Hepatocyte (in vitro differentiated cells): ENCODE measurements around the gene SH3RF3. TPM values are rescaled to one million over a fixed set of nuclear protein-coding genes. Genes with fewer than 3 reads are reported as not detected.

Source experiments
- DNase-seq: peaks from one replicate; pipeline ENCODE4 v3.0.0-alpha.2; 2016; ENCODE audit warnings: low spot score
- H2AFZ ChIP-seq: fragments of 200-600 bp; sonication (generic); 2 replicates; pipeline ENCODE4 v1.6.0; 2016; ENCODE audit warnings: antibody characterized with exemption, mild to moderate bottlenecking
- H3K27ac ChIP-seq: fragments of 200-600 bp; sonication (generic); 2 replicates; pipeline ENCODE4 v1.5.1; 2016; ENCODE audit warnings: mild to moderate bottlenecking
- H3K27me3 ChIP-seq: fragments of 200-600 bp; sonication (generic); 2 replicates; pipeline ENCODE4 v1.6.1; 2016
- H3K36me3 ChIP-seq: fragments of 200-600 bp; sonication (generic); replicated peaks from 2 replicates; pipeline ENCODE4 v1.5.1; 2016; ENCODE audit warnings: low read depth; ENCODE audit not compliant: insufficient read depth
- H3K4me1 ChIP-seq: fragments of 200-600 bp; sonication (generic); 2 replicates; pipeline ENCODE4 v1.5.1; 2016; ENCODE audit warnings: mild to moderate bottlenecking, moderate library complexity; ENCODE audit not compliant: insufficient read depth
- H3K4me2 ChIP-seq: fragments of 200-600 bp; sonication (generic); 2 replicates; pipeline ENCODE4 v1.6.0; 2016
- H3K4me3 ChIP-seq: fragments of 200-600 bp; sonication (generic); 2 replicates; pipeline ENCODE4 v1.5.1; 2016; ENCODE audit warnings: mild to moderate bottlenecking
- H3K79me2 ChIP-seq: fragments of 200-600 bp; sonication (generic); 2 replicates; pipeline ENCODE4 v1.6.0; 2017; ENCODE audit warnings: mild to moderate bottlenecking
- H3K9me2 ChIP-seq: fragments of 200-600 bp; sonication (generic); replicated peaks from 2 replicates; pipeline ENCODE4 v1.6.0; 2017; ENCODE audit warnings: mild to moderate bottlenecking; ENCODE audit not compliant: insufficient read depth
- H3K9me3 ChIP-seq: fragments of 200-600 bp; sonication (generic); 2 replicates; pipeline ENCODE4 v1.5.1; 2016; ENCODE audit warnings: low read depth, mild to moderate bottlenecking
- H4K20me1 ChIP-seq: fragments of 200-600 bp; sonication (generic); 2 replicates; pipeline ENCODE4 v1.6.0; 2016; ENCODE audit warnings: mild to moderate bottlenecking; ENCODE audit not compliant: insufficient read depth, poor library complexity, severe bottlenecking
- CTCF ChIP-seq: fragments of 200-600 bp; sonication (generic); IDR thresholded peaks from 2 replicates; pipeline ENCODE4 v1.5.1; 2016; ENCODE audit warnings: antibody characterized with exemption, mild to moderate bottlenecking; ENCODE audit not compliant: poor library complexity
- EZH2 ChIP-seq: fragments of 200-600 bp; sonication (generic); IDR thresholded peaks from 2 replicates; pipeline ENCODE4 v1.6.1; 2016; ENCODE audit warnings: antibody characterized with exemption, mild to moderate bottlenecking, borderline replicate concordance
- EZH2phosphoT487 ChIP-seq: fragments of 200-600 bp; sonication (generic); IDR thresholded peaks from one replicate; pipeline ENCODE4 v1.6.1; 2018; ENCODE audit warnings: antibody characterized with exemption, mild to moderate bottlenecking, low read depth, moderate library complexity; ENCODE audit not compliant: unreplicated experiment, severe bottlenecking
- WGBS: methylation state at CpG from one replicate; pipeline ENCODE4 v1.1.6; 2016; ENCODE audit warnings: low lambda C conversion rate; ENCODE audit errors: missing lambda C conversion rate; 5-methylcytosine and 5-hydroxymethylcytosine counted together
- polyA plus RNA-seq: library from polyadenylated mRNA; unstranded; fragments of >200 nt; fragmentation: Nextera tagmentation; extraction: Ambion mirVana; gene quantifications from 2 replicates; pipeline ENCODE4 v1.2.1, GENCODE V29; 2016
- total RNA-seq: library from RNA; depleted of rRNA; stranded (reverse); fragments of >200 nt; gene quantifications from 2 replicates; pipeline ENCODE4 v1.2.3, GENCODE V29; 2014

SH3RF3 gene
- total and polyA plus RNA-seq, 2 experiments from 2014 or later, result 1.9 to 2.1 TPM

DNA sequence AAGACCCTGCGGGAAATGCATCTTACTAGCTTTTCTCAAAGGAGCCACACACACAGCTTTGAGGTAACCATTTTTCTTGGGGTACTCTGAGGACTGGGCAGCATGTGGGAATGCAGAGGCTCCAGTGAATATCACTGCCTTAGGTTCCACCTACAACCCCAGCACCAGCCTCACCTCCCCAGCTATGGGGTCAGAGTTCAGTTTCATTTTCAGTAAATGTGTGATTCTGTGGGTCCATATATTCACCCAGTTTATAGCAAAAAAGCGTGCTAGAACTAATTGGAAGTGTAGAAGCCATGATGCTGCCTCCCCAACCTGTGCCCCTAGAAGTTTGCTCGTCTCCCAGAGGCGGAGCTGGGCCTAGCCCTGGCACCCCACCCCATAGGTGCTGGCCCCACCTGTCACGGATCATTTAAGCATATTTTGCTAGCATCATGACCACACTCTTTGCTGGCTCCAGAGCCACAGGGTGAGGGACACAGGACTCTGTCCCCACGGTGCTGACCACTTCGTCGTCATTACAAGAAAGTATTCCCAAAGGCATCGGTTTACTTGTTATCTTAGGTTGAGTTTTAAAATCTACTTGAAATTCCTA, 57.7 kb downstream of the SH3RF3 start:
- no peaks in the 10 kb centered on the region for H4K20me1 ChIP-seq
- H3K9me3 ChIP-seq, result no peaks in the 10 kb centered on the region
- no peaks in the 10 kb centered on the region for H3K27me3 ChIP-seq
- H3K36me3 ChIP-seq, result no peaks in the 10 kb centered on the region
- H3K4me1 ChIP-seq, result peaks cover 7% of the 10 kb centered on the region
- no peak for DNase-seq
- TF ChIP-seq EZH2phosphoT487 (no peak), CTCF (no peak), EZH2 (no peak)
- no peak overlapping the region for H3K27ac ChIP-seq
- H3K4me2 ChIP-seq, result no peak overlapping the region
- H3K4me3 ChIP-seq, result no peak overlapping the region
- WGBS, result 90% methylated on average over 9 of the region's 9 CpGs
- H3K79me2 ChIP-seq, result no peaks in the 10 kb centered on the region
- no peaks in the 10 kb centered on the region for H3K9me2 ChIP-seq
- no peak overlapping the region for H2AFZ ChIP-seq

- no peak overlapping the region for H3K27ac ChIP-seq
- H3K4me1 ChIP-seq, result peaks cover 7% of the 10 kb centered on the region
- no peaks in the 10 kb centered on the region for H3K9me2 ChIP-seq
- H3K79me2 ChIP-seq, result no peaks in the 10 kb centered on the region
- 80% methylated on average over 19 of the region's 19 CpGs for WGBS
- no peaks in the 10 kb centered on the region for H3K36me3 ChIP-seq
- H3K4me3 ChIP-seq, result no peak overlapping the region
- H3K9me3 ChIP-seq, result no peaks in the 10 kb centered on the region
- no peak overlapping the region for H2AFZ ChIP-seq
- no peak overlapping the region for H3K4me2 ChIP-seq
- TF ChIP-seq CTCF, result no peak
- no peak for TF ChIP-seq EZH2
- TF ChIP-seq EZH2phosphoT487, result no peak
- DNase-seq, result no peak
- no peaks in the 10 kb centered on the region for H3K27me3 ChIP-seq
- H4K20me1 ChIP-seq, result no peaks in the 10 kb centered on the region
Observed at GRCh38 chr2:109187711-109188495, 58.9 kb downstream of the SH3RF3 start.

GRCh38 chr2:109188496-109188890, 59.5 kb downstream of the SH3RF3 start:
- Histone ChIP-seq H3K27ac (no peak overlapping the region), H3K36me3 (no peaks in the 10 kb centered on the region), H4K20me1 (no peaks in the 10 kb centered on the region), H3K9me2 (no peaks in the 10 kb centered on the region), H3K27me3 (no peaks in the 10 kb centered on the region), H3K9me3 (no peaks in the 10 kb centered on the region), H3K4me3 (no peak overlapping the region), H2AFZ (no peak overlapping the region), H3K79me2 (no peaks in the 10 kb centered on the region), H3K4me2 (no peak overlapping the region), H3K4me1 (peaks cover 7% of the 10 kb centered on the region)
- no peak for TF ChIP-seq CTCF
- TF ChIP-seq EZH2, result no peak
- no peak for TF ChIP-seq EZH2phosphoT487
- no peak for DNase-seq
- 70% methylated on average over 14 of the region's 14 CpGs for WGBS
